Astrocyte (in vitro differentiated cells and primary cell): ENCODE results near the gene BACH2. TPM values are rescaled to one million over a fixed set of nuclear protein-coding genes. Genes with fewer than 3 reads are reported as not detected.

ENCODE experiments used
- DNase-seq: peaks from one replicate; pipeline ENCODE4 v3.0.0-alpha.2; 2010; ENCODE audit warnings: low read depth
- FAIRE-seq: peaks from 2 replicates; lab custom pipeline; 2011; peaks lifted over from hg19 to GRCh38; lab: Jason Lieb, UNC
- H2AFZ ChIP-seq: 2 replicates; pipeline ENCODE4 v1.6.0; 2012; ENCODE audit warnings: low read depth, low read length, inconsistent platforms
- H3K27ac ChIP-seq: 2 replicates; pipeline ENCODE4 v1.5.1; 2011; ENCODE audit warnings: low read depth, low read length, inconsistent platforms
- H3K27me3 ChIP-seq: 2 replicates; pipeline ENCODE4 v1.6.0; 2011; ENCODE audit warnings: low read length, inconsistent platforms; ENCODE audit not compliant: insufficient read depth
- H3K36me3 ChIP-seq: 2 replicates; pipeline ENCODE4 v1.5.1; 2011; ENCODE audit warnings: low read length, inconsistent platforms; ENCODE audit not compliant: insufficient read depth
- H3K4me1 ChIP-seq: 2 replicates; pipeline ENCODE4 v1.5.1; 2011; ENCODE audit warnings: low read length, inconsistent platforms; ENCODE audit not compliant: insufficient read depth
- H3K4me2 ChIP-seq: 2 replicates; pipeline ENCODE4 v1.6.0; 2012; ENCODE audit warnings: low read length, inconsistent platforms
- H3K4me3 ChIP-seq: 2 replicates; pipeline ENCODE4 v1.5.1; 2011; ENCODE audit warnings: low read depth, mild to moderate bottlenecking, low read length, inconsistent platforms; ENCODE audit not compliant: insufficient read depth
- H3K79me2 ChIP-seq: 2 replicates; pipeline ENCODE4 v1.6.0; 2012; ENCODE audit warnings: mild to moderate bottlenecking, low read length, inconsistent platforms; ENCODE audit not compliant: insufficient read depth
- H3K9ac ChIP-seq: 2 replicates; pipeline ENCODE4 v1.6.0; 2012; ENCODE audit warnings: mild to moderate bottlenecking, low read length, inconsistent platforms
- H3K9me3 ChIP-seq: 2 replicates; pipeline ENCODE4 v1.5.1; 2012; ENCODE audit warnings: low read depth, mild to moderate bottlenecking, low read length, inconsistent platforms; ENCODE audit not compliant: insufficient read depth
- H4K20me1 ChIP-seq: 2 replicates; pipeline ENCODE4 v1.6.0; 2012; ENCODE audit warnings: low read length, inconsistent platforms; ENCODE audit not compliant: insufficient read depth
- H3K27ac Mint-ChIP-seq: one replicate; pipeline ENCODE4 v1.8.0; 2021; ENCODE audit warnings: mild to moderate bottlenecking, mixed read lengths; ENCODE audit not compliant: unreplicated experiment
- H3K27me3 Mint-ChIP-seq: one replicate; pipeline ENCODE4 v1.8.0; 2021; ENCODE audit warnings: low read depth, mixed read lengths; ENCODE audit not compliant: unreplicated experiment
- H3K36me3 Mint-ChIP-seq: one replicate; pipeline ENCODE4 v1.8.0; 2021; ENCODE audit warnings: low read depth, mixed read lengths; ENCODE audit not compliant: unreplicated experiment
- H3K4me1 Mint-ChIP-seq: one replicate; pipeline ENCODE4 v1.8.0; 2021; ENCODE audit warnings: low read depth, mixed read lengths; ENCODE audit not compliant: unreplicated experiment
- H3K4me3 Mint-ChIP-seq: one replicate; pipeline ENCODE4 v1.8.0; 2021; ENCODE audit warnings: mild to moderate bottlenecking, moderate library complexity, mixed read lengths; ENCODE audit not compliant: unreplicated experiment
- H3K9me3 Mint-ChIP-seq: one replicate; pipeline ENCODE4 v1.8.0; 2021; ENCODE audit warnings: mild to moderate bottlenecking, mixed read lengths; ENCODE audit not compliant: unreplicated experiment
- CTCF ChIP-seq: IDR thresholded peaks from 2 replicates; pipeline ENCODE4 v1.5.1; 2011; ENCODE audit warnings: low read depth, mild to moderate bottlenecking, inconsistent platforms, low read length, moderate library complexity; ENCODE audit not compliant: insufficient read depth
- EZH2 ChIP-seq: IDR thresholded peaks from 2 replicates; pipeline ENCODE4 v1.6.1; 2012; ENCODE audit warnings: mild to moderate bottlenecking, low read length, inconsistent platforms; ENCODE audit not compliant: insufficient read depth
- total RNA-seq: library from RNA; stranded (reverse); gene quantifications from 2 replicates; pipeline ENCODE4 v1.2.1, GENCODE V29; 2021

Gene BACH2
- total RNA-seq, 1 donor from 2014 or later, result 17.5 TPM

- no peaks in the 10 kb centered on the region for H3K36me3 Mint-ChIP-seq
- H2AFZ ChIP-seq, result no peak overlapping the region
- no peaks in the 10 kb centered on the region for H3K79me2 ChIP-seq
- no peaks in the 10 kb centered on the region for H3K27me3 Mint-ChIP-seq
- no peak overlapping the region for H3K4me3 ChIP-seq
- no peaks in the 10 kb centered on the region for H4K20me1 ChIP-seq
- H3K9ac ChIP-seq, result no peak overlapping the region
- peaks cover 3% of the 10 kb centered on the region for H3K27me3 ChIP-seq
- no peaks in the 10 kb centered on the region for H3K9me3 Mint-ChIP-seq
- H3K27ac Mint-ChIP-seq, result no peak overlapping the region
- no peak overlapping the region for H3K27ac ChIP-seq
- H3K4me1 ChIP-seq, result peaks cover 6% of the 10 kb centered on the region
- H3K9me3 ChIP-seq, result no peaks in the 10 kb centered on the region
- FAIRE-seq (no peak), DNase-seq (no peak)
- no peaks in the 10 kb centered on the region for H3K36me3 ChIP-seq
- H3K4me2 ChIP-seq, result no peak overlapping the region
- H3K4me1 Mint-ChIP-seq, result peaks cover 2% of the 10 kb centered on the region
- TF ChIP-seq EZH2, result no peak
- TF ChIP-seq CTCF, result no peak
- no peak overlapping the region for H3K4me3 Mint-ChIP-seq
These were observed 317.9 kb downstream of the BACH2 start for GRCh38 chr6:89978749-89979145.

GRCh38 chr6:89977808-89978748, 318.6 kb downstream of the BACH2 start:
- no peaks in the 10 kb centered on the region for H3K36me3 Mint-ChIP-seq
- Histone ChIP-seq H3K27ac (no peak overlapping the region), H3K27me3 (peaks cover 3% of the 10 kb centered on the region), H3K36me3 (no peaks in the 10 kb centered on the region), H3K4me2 (peak overlapping the region; percentile 56), H3K9me3 (no peaks in the 10 kb centered on the region), H3K79me2 (no peaks in the 10 kb centered on the region), H4K20me1 (no peaks in the 10 kb centered on the region), H3K4me3 (no peak overlapping the region), H2AFZ (no peak overlapping the region), H3K9ac (no peak overlapping the region), H3K4me1 (peaks cover 6% of the 10 kb centered on the region)
- DNase-seq, result peak; percentile 91
- no peak overlapping the region for H3K4me3 Mint-ChIP-seq
- H3K27ac Mint-ChIP-seq, result no peak overlapping the region
- FAIRE-seq, result peak; percentile 5
- no peaks in the 10 kb centered on the region for H3K9me3 Mint-ChIP-seq
- H3K27me3 Mint-ChIP-seq, result no peaks in the 10 kb centered on the region
- H3K4me1 Mint-ChIP-seq, result peaks cover 2% of the 10 kb centered on the region
- TF ChIP-seq EZH2 (no peak), CTCF (no peak)

- Histone ChIP-seq H3K36me3 (no peaks in the 10 kb centered on the region), H3K4me2 (peak overlapping the region; percentile 21), H2AFZ (no peak overlapping the region), H3K9ac (no peak overlapping the region), H3K4me3 (no peak overlapping the region), H4K20me1 (no peaks in the 10 kb centered on the region), H3K27me3 (peaks cover 3% of the 10 kb centered on the region), H3K79me2 (no peaks in the 10 kb centered on the region), H3K4me1 (peaks cover 6% of the 10 kb centered on the region), H3K9me3 (no peaks in the 10 kb centered on the region), H3K27ac (no peak overlapping the region)
- peaks cover 2% of the 10 kb centered on the region for H3K4me1 Mint-ChIP-seq
- DNase-seq, result no peak
- TF ChIP-seq CTCF (no peak), EZH2 (no peak)
- H3K9me3 Mint-ChIP-seq, result no peaks in the 10 kb centered on the region
- H3K27me3 Mint-ChIP-seq, result no peaks in the 10 kb centered on the region
- FAIRE-seq, result no peak
- no peaks in the 10 kb centered on the region for H3K36me3 Mint-ChIP-seq
- no peak overlapping the region for H3K4me3 Mint-ChIP-seq
- H3K27ac Mint-ChIP-seq, result no peak overlapping the region
These were observed 320.0 kb downstream of the BACH2 start for GRCh38 chr6:89976694-89977020.
